ENCODE results near the gene UBN1.

UBN1 gene

GRCh38 chr16:4862639-4863038, 15.4 kb downstream of the UBN1 start:
- DNase-seq = no peak

GRCh38 chr16:4864728-4865127, 17.4 kb downstream of the UBN1 start:
- no peak for DNase-seq

GRCh38 chr16:4865231-4865860, 18.1 kb downstream of the UBN1 start:
- DNase-seq = no peak

- no peak for DNase-seq
Observed at GRCh38 chr16:4866586-4866985, 19.3 kb downstream of the UBN1 start.

GRCh38 chr16:4868026-4868425, 20.7 kb downstream of the UBN1 start:
- no peak for DNase-seq

GRCh38 chr16:4868535-4868934, 21.3 kb downstream of the UBN1 start:
- no peak for DNase-seq

GRCh38 chr16:4869147-4869805, 22.0 kb downstream of the UBN1 start:
- no peak for DNase-seq

- DNase-seq = no peak
Observed at GRCh38 chr16:4870138-4870671, 22.9 kb downstream of the UBN1 start.

GRCh38 chr16:4871071-4871470, 23.8 kb downstream of the UBN1 start:
- no peak for DNase-seq

- no peak for DNase-seq
Observed at GRCh38 chr16:4873091-4873490, 25.8 kb downstream of the UBN1 start.

GRCh38 chr16:4874666-4875065, 27.4 kb downstream of the UBN1 start:
- no peak for DNase-seq

- no peak for DNase-seq
Observed at GRCh38 chr16:4876646-4877379, 29.5 kb downstream of the UBN1 start.

GRCh38 chr16:4877380-4877685, 30.1 kb downstream of the UBN1 start:
- no peak for DNase-seq

GRCh38 chr16:4879049-4879448, 31.8 kb downstream of the UBN1 start:
- no peak for DNase-seq

- DNase-seq = no peak
Observed at GRCh38 chr16:4880006-4880580, 32.8 kb downstream of the UBN1 start.

GRCh38 chr16:4882000-4882632, 34.8 kb downstream of the UBN1 start:
- DNase-seq = no peak

GRCh38 chr16:4882633-4883285, 35.5 kb downstream of the UBN1 start:
- DNase-seq = no peak

GRCh38 chr16:4883501-4883900, 36.2 kb downstream of the UBN1 start:
- DNase-seq = no peak

- DNase-seq = no peak
Observed at GRCh38 chr16:4884209-4884608, 36.9 kb downstream of the UBN1 start.

GRCh38 chr16:4884972-4885874, 37.9 kb downstream of the UBN1 start:
- DNase-seq = no peak

- no peak for DNase-seq
Observed at GRCh38 chr16:4886151-4886550, 38.9 kb downstream of the UBN1 start.

Measured in activated CD4-positive, alpha-beta T cell treated with anti-CD3 and anti-CD28 coated beads for 48 hours (primary cell).